Measurements from ENCODE around the gene TULP4.

- TF ChIP-seq, protein P1, sequence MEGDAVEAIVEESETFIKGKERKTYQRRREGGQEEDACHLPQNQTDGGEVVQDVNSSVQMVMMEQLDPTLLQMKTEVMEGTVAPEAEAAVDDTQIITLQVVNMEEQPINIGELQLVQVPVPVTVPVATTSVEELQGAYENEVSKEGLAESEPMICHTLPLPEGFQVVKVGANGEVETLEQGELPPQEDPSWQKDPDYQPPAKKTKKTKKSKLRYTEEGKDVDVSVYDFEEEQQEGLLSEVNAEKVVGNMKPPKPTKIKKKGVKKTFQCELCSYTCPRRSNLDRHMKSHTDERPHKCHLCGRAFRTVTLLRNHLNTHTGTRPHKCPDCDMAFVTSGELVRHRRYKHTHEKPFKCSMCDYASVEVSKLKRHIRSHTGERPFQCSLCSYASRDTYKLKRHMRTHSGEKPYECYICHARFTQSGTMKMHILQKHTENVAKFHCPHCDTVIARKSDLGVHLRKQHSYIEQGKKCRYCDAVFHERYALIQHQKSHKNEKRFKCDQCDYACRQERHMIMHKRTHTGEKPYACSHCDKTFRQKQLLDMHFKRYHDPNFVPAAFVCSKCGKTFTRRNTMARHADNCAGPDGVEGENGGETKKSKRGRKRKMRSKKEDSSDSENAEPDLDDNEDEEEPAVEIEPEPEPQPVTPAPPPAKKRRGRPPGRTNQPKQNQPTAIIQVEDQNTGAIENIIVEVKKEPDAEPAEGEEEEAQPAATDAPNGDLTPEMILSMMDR (conservative IDR thresholded peaks at IDR 0.05; ENCODE audit: low read depth, low read length): no peak
- TF ChIP-seq EZH2 (IDR thresholded peaks at IDR 0.05; ENCODE audit: borderline replicate concordance, low read depth, low read length, poor library complexity, severe bottlenecking): no peak
These were observed 10.7 kb downstream of the TULP4 start for GRCh38 chr6:158322724-158323560.

Measured in A673 (cell line).